Mesothelial cell of epicardium (in vitro differentiated cells): ENCODE measurements around the gene RIMBP2. TPM values are rescaled to one million over a fixed set of nuclear protein-coding genes. Genes with fewer than 3 reads are reported as not detected.

Source experiments
- DNase-seq, 2 experiments: peaks; one replicate each; pipeline ENCODE4 v3.0.0; 2021; ENCODE audit warnings: low spot score in 2 of 2; ENCODE audit not compliant: unreplicated experiment in 2 of 2
- H3K27ac Mint-ChIP-seq: 2 replicates; pipeline ENCODE4 v1.8.0; 2021; ENCODE audit warnings: mixed read lengths
- H3K27me3 Mint-ChIP-seq: 2 replicates; pipeline ENCODE4 v1.8.0; 2021; ENCODE audit warnings: low read depth, mixed read lengths
- H3K36me3 Mint-ChIP-seq: 2 replicates; pipeline ENCODE4 v1.8.0; 2021; ENCODE audit warnings: mixed read lengths
- H3K4me1 Mint-ChIP-seq: 2 replicates; pipeline ENCODE4 v1.8.0; 2021; ENCODE audit warnings: mixed read lengths
- H3K4me3 Mint-ChIP-seq: 2 replicates; pipeline ENCODE4 v1.8.0; 2021; ENCODE audit warnings: mild to moderate bottlenecking, moderate library complexity, mixed read lengths
- H3K9me3 Mint-ChIP-seq: 2 replicates; pipeline ENCODE4 v1.8.0; 2021; ENCODE audit warnings: mixed read lengths
- CTCF ChIP-seq: fragments of 200-600 bp; sonication (generic); IDR thresholded peaks from one replicate; pipeline ENCODE4 v1.5.0; 2021; ENCODE audit warnings: antibody characterized with exemption; ENCODE audit not compliant: unreplicated experiment
- total RNA-seq: library from RNA; stranded (reverse); gene quantifications from 3 replicates; pipeline ENCODE4 v1.2.1, GENCODE V29; 2021

RIMBP2 gene
- total RNA-seq, 1 donor from 2014 or later: 8.6 TPM

GRCh38 chr12:130640496-130640895 lies 75.6 kb downstream of the RIMBP2 start:
- H3K27ac Mint-ChIP-seq: no peak overlapping the region
- peaks cover 6% of the 10 kb centered on the region for H3K9me3 Mint-ChIP-seq
- H3K4me1 Mint-ChIP-seq: peaks cover 10% of the 10 kb centered on the region
- no peak for TF ChIP-seq CTCF
- DNase-seq: no peak
- H3K36me3 Mint-ChIP-seq: no peaks in the 10 kb centered on the region
- no peak overlapping the region for H3K4me3 Mint-ChIP-seq
- peaks cover 17% of the 10 kb centered on the region for H3K27me3 Mint-ChIP-seq

- H3K4me1 Mint-ChIP-seq: peaks cover 10% of the 10 kb centered on the region
- TF ChIP-seq CTCF: no peak
- DNase-seq: no peak
- peak overlapping the region; percentile 37 for H3K27ac Mint-ChIP-seq
- H3K9me3 Mint-ChIP-seq: peaks cover 6% of the 10 kb centered on the region
- H3K27me3 Mint-ChIP-seq: peaks cover 25% of the 10 kb centered on the region
- H3K4me3 Mint-ChIP-seq: no peak overlapping the region
- H3K36me3 Mint-ChIP-seq: no peaks in the 10 kb centered on the region
Measured at GRCh38 chr12:130639476-130640424, 76.3 kb downstream of the RIMBP2 start.

- DNase-seq: no peak
- H3K27ac Mint-ChIP-seq: no peak overlapping the region
- peaks cover 18% of the 10 kb centered on the region for H3K4me1 Mint-ChIP-seq
- no peaks in the 10 kb centered on the region for H3K36me3 Mint-ChIP-seq
- H3K9me3 Mint-ChIP-seq: peaks cover 6% of the 10 kb centered on the region
- no peak overlapping the region for H3K4me3 Mint-ChIP-seq
- TF ChIP-seq CTCF: no peak
- peaks cover 50% of the 10 kb centered on the region for H3K27me3 Mint-ChIP-seq
Measured at GRCh38 chr12:130636370-130636769, 79.7 kb downstream of the RIMBP2 start.

GRCh38 chr12:130634866-130635265 lies 81.2 kb downstream of the RIMBP2 start:
- DNase-seq: no peak
- H3K9me3 Mint-ChIP-seq: peaks cover 14% of the 10 kb centered on the region

GRCh38 chr12:130633771-130634170 lies 82.3 kb downstream of the RIMBP2 start:
- Mint-ChIP-seq H3K4me1 (peaks cover 8% of the 10 kb centered on the region), H3K4me3 (no peak overlapping the region), H3K27me3 (peaks cover 54% of the 10 kb centered on the region), H3K27ac (no peak overlapping the region), H3K36me3 (no peaks in the 10 kb centered on the region), H3K9me3 (peaks cover 14% of the 10 kb centered on the region)
- TF ChIP-seq CTCF: no peak
- no peak for DNase-seq

More at GRCh38 chr12:130634866-130635265, 81.2 kb downstream of the RIMBP2 start:
- Mint-ChIP-seq H3K36me3 (no peaks in the 10 kb centered on the region), H3K4me3 (no peak overlapping the region), H3K4me1 (peaks cover 13% of the 10 kb centered on the region), H3K27ac (no peak overlapping the region), H3K27me3 (peaks cover 54% of the 10 kb centered on the region)
- no peak for TF ChIP-seq CTCF
